MM.1S (cell line): ENCODE results near the gene FAM9A.

Source experiments
- DNase-seq: peaks from one replicate; pipeline ENCODE4 v3.0.0-alpha.2; 2015
- H2AFZ ChIP-seq: fragments of 300-600 bp; sonication (generic); 2 replicates; pipeline ENCODE4 v1.6.0; 2016; ENCODE audit warnings: antibody characterized with exemption, low read length
- H3F3A ChIP-seq: fragments of 300-600 bp; sonication (generic); 2 replicates; pipeline ENCODE4 v1.6.1; 2016; ENCODE audit warnings: mild to moderate bottlenecking, antibody characterized with exemption, low read length, moderate library complexity, mixed read lengths; ENCODE audit not compliant: insufficient read depth
- H3K27ac ChIP-seq: fragments of 300-600 bp; sonication (generic); 2 replicates; pipeline ENCODE4 v1.5.1; 2016; ENCODE audit warnings: mild to moderate bottlenecking, low read length
- H3K27me3 ChIP-seq: fragments of 300-600 bp; sonication (generic); replicated peaks from 2 replicates; pipeline ENCODE4 v1.6.0; 2016; ENCODE audit warnings: low read length; ENCODE audit not compliant: insufficient read depth
- H3K36me3 ChIP-seq: fragments of 300-600 bp; sonication (generic); replicated peaks from 2 replicates; pipeline ENCODE4 v1.6.1; 2016; ENCODE audit warnings: mild to moderate bottlenecking, low read length, mixed read lengths; ENCODE audit not compliant: insufficient read depth
- H3K4me1 ChIP-seq: fragments of 300-600 bp; sonication (generic); 2 replicates; pipeline ENCODE4 v1.6.1; 2016; ENCODE audit warnings: low read length, mixed read lengths
- H3K4me2 ChIP-seq: fragments of 300-600 bp; sonication (generic); 2 replicates; pipeline ENCODE4 v1.6.0; 2016; ENCODE audit warnings: low read depth, low read length
- H3K4me3 ChIP-seq: fragments of 300-600 bp; sonication (generic); 2 replicates; pipeline ENCODE4 v1.5.1; 2016; ENCODE audit warnings: low read length, mixed read lengths
- H3K79me2 ChIP-seq: fragments of 300-600 bp; sonication (generic); 2 replicates; pipeline ENCODE4 v1.6.1; 2016; ENCODE audit warnings: mixed run types, low read length, mixed read lengths
- H3K9ac ChIP-seq: fragments of 300-600 bp; sonication (generic); 2 replicates; pipeline ENCODE4 v1.6.1; 2016; ENCODE audit warnings: low read length, mixed read lengths
- H3K9me2 ChIP-seq: fragments of 300-600 bp; sonication (generic); replicated peaks from 2 replicates; pipeline ENCODE4 v1.6.1; 2016; ENCODE audit warnings: mild to moderate bottlenecking, low read length, mixed read lengths; ENCODE audit not compliant: insufficient read depth
- H3K9me3 ChIP-seq: fragments of 300-600 bp; sonication (generic); replicated peaks from 2 replicates; pipeline ENCODE4 v1.6.1; 2016; ENCODE audit warnings: mild to moderate bottlenecking, low read length, mixed read lengths; ENCODE audit not compliant: insufficient read depth
- H4K20me1 ChIP-seq: fragments of 300-600 bp; sonication (generic); 2 replicates; pipeline ENCODE4 v1.6.1; 2016; ENCODE audit warnings: mild to moderate bottlenecking, low read length, moderate library complexity, mixed read lengths; ENCODE audit not compliant: insufficient read depth
- EZH2 ChIP-seq: fragments of 300-600 bp; sonication (generic); optimal IDR thresholded peaks from 2 replicates; pipeline ENCODE3; 2017; ENCODE audit warnings: low read depth, mild to moderate bottlenecking, antibody characterized with exemption, low read length, mixed read lengths
- EZH2phosphoT487 ChIP-seq: fragments of 300-600 bp; sonication (generic); IDR thresholded peaks from 2 replicates; pipeline ENCODE4 v1.6.1; 2018; ENCODE audit warnings: antibody characterized with exemption, low read length
- TF ChIP-seq, protein P1 (sequence below): fragments of 300-600 bp; sonication (generic); IDR thresholded peaks from 2 replicates; pipeline ENCODE4 v1.5.1; 2016; ENCODE audit warnings: antibody characterized with exemption, low read length, mixed read lengths

FAM9A gene

DNA sequence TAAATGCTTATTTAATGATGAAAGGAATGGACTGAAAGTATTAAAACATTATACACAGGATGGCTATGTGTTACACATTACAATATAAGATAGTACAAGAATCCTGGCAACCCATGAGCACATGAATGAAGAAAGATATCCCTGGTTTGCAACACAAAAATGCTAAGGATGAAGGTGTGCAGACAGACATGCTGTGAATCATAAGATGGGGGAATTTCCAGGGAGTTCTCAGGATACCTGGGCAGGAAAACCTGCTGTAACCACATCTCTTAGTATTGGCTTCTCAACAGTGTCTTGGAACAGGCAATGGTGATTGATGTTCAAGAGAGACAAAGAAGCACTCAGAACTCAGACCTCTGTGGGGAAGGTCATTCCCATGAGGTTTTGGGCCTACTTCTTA, 45.4 kb downstream of the FAM9A start:
- DNase-seq, result no peak
- no peaks in the 10 kb centered on the region for H3K27me3 ChIP-seq
- no peaks in the 10 kb centered on the region for H4K20me1 ChIP-seq
- TF ChIP-seq EZH2 (no peak), EZH2phosphoT487 (no peak)
- TF ChIP-seq, protein P1, sequence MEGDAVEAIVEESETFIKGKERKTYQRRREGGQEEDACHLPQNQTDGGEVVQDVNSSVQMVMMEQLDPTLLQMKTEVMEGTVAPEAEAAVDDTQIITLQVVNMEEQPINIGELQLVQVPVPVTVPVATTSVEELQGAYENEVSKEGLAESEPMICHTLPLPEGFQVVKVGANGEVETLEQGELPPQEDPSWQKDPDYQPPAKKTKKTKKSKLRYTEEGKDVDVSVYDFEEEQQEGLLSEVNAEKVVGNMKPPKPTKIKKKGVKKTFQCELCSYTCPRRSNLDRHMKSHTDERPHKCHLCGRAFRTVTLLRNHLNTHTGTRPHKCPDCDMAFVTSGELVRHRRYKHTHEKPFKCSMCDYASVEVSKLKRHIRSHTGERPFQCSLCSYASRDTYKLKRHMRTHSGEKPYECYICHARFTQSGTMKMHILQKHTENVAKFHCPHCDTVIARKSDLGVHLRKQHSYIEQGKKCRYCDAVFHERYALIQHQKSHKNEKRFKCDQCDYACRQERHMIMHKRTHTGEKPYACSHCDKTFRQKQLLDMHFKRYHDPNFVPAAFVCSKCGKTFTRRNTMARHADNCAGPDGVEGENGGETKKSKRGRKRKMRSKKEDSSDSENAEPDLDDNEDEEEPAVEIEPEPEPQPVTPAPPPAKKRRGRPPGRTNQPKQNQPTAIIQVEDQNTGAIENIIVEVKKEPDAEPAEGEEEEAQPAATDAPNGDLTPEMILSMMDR, result no peak
- H3K27ac ChIP-seq, result no peak overlapping the region
- H3K79me2 ChIP-seq, result no peaks in the 10 kb centered on the region
- H3K36me3 ChIP-seq, result no peaks in the 10 kb centered on the region
- H3K9me3 ChIP-seq, result no peaks in the 10 kb centered on the region
- H3K4me1 ChIP-seq, result no peaks in the 10 kb centered on the region
- H3K4me2 ChIP-seq, result no peak overlapping the region
- no peak overlapping the region for H3K9ac ChIP-seq
- H3K9me2 ChIP-seq, result no peaks in the 10 kb centered on the region
- H3K4me3 ChIP-seq, result no peak overlapping the region
- no peak overlapping the region for H2AFZ ChIP-seq
- H3F3A ChIP-seq, result no peaks in the 10 kb centered on the region

DNA sequence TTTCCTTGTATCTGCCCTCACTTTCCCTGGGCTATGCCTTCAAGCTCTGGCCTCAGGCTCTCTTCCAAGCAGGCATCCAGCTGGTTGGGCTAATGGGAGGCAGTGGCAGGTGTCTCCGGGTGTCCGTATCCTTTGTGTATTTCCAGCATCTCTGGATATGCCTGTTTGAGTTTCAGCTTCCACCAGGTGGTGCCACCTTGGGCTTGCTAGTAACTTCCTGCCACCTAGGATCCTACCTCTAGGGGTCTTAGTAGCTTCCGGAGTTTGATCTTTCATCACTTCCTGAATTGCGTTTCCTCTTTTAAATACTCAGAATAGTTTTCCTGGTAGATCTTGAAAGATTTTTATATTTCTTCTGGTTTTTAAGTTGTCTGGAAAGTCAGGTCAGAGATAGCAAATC, 46.1 kb downstream of the FAM9A start:
- Histone ChIP-seq H3K9me2 (no peaks in the 10 kb centered on the region), H3K9ac (no peak overlapping the region), H3K36me3 (no peaks in the 10 kb centered on the region), H3K4me1 (no peaks in the 10 kb centered on the region), H3F3A (no peaks in the 10 kb centered on the region), H3K27ac (no peak overlapping the region), H2AFZ (no peak overlapping the region), H3K9me3 (no peaks in the 10 kb centered on the region), H3K4me3 (no peak overlapping the region), H4K20me1 (no peaks in the 10 kb centered on the region), H3K79me2 (no peaks in the 10 kb centered on the region), H3K27me3 (no peaks in the 10 kb centered on the region), H3K4me2 (no peak overlapping the region)
- no peak for DNase-seq
- TF ChIP-seq EZH2phosphoT487, result no peak
- no peak for TF ChIP-seq EZH2
- TF ChIP-seq, protein P1, result no peak

DNA sequence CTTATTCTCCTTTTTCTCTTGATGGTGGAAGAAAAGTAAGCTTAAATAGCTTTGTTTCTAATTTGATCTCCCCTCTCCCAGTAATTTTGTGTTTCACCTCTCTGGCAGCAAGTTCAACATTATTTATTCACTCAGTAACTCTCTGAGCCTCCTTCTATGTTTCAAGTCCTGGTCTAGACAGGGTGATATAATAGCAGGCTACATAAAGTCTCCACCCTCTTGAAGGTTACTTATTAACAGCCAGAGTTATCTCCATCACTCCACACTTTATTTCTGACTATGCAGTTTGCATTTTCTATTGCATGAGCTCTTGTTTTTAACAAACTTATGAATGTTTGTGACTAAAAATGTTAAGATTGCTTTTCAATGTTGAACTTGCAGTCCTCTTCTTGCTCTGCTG, 51.5 kb downstream of the FAM9A start:
- no peaks in the 10 kb centered on the region for H3K27me3 ChIP-seq
- no peak overlapping the region for H3K4me2 ChIP-seq
- no peaks in the 10 kb centered on the region for H3K9me2 ChIP-seq
- H4K20me1 ChIP-seq, result no peaks in the 10 kb centered on the region
- no peaks in the 10 kb centered on the region for H3K4me1 ChIP-seq
- TF ChIP-seq EZH2phosphoT487 (no peak), EZH2 (no peak)
- TF ChIP-seq, protein P1, result no peak
- no peaks in the 10 kb centered on the region for H3K36me3 ChIP-seq
- H3K9me3 ChIP-seq, result no peaks in the 10 kb centered on the region
- no peak overlapping the region for H3K9ac ChIP-seq
- DNase-seq, result no peak
- no peak overlapping the region for H3K4me3 ChIP-seq
- no peak overlapping the region for H2AFZ ChIP-seq
- H3F3A ChIP-seq, result no peaks in the 10 kb centered on the region
- H3K79me2 ChIP-seq, result no peaks in the 10 kb centered on the region
- H3K27ac ChIP-seq, result no peak overlapping the region
